HEK293T (cell line): ENCODE measurements around the gene SH2D2A.

Experiments used
- ARNT ChIP-seq: fragments of 450-650 bp; IDR thresholded peaks from 2 replicates; pipeline ENCODE4 v1.6.1; 2017; ENCODE audit warnings: mild to moderate bottlenecking
- FOXA1 ChIP-seq: fragments of 450-650 bp; IDR thresholded peaks from 2 replicates; pipeline ENCODE4 v1.6.1; 2016; ENCODE audit warnings: mild to moderate bottlenecking
- FOXK2 ChIP-seq: fragments of 450-650 bp; IDR thresholded peaks from 2 replicates; pipeline ENCODE4 v1.6.1; 2016; ENCODE audit warnings: mild to moderate bottlenecking
- FOXM1 ChIP-seq: fragments of 450-650 bp; IDR thresholded peaks from 2 replicates; pipeline ENCODE4 v1.6.1; 2017; ENCODE audit warnings: mild to moderate bottlenecking, borderline replicate concordance
- HDGF ChIP-seq: fragments of 450-650 bp; IDR thresholded peaks from 2 replicates; pipeline ENCODE4 v1.6.1; 2017; ENCODE audit warnings: antibody characterized with exemption, borderline replicate concordance
- LEF1 ChIP-seq: fragments of 450-650 bp; IDR thresholded peaks from 2 replicates; pipeline ENCODE4 v1.6.1; 2017; ENCODE audit warnings: mild to moderate bottlenecking, borderline replicate concordance
- SP1 ChIP-seq: fragments of 450-650 bp; IDR thresholded peaks from 2 replicates; pipeline ENCODE4 v1.6.1; 2017
- SUZ12 ChIP-seq: fragments of 450-650 bp; IDR thresholded peaks from 2 replicates; pipeline ENCODE4 v1.6.1; 2016; ENCODE audit warnings: mild to moderate bottlenecking
- TARDBP ChIP-seq: fragments of 450-650 bp; IDR thresholded peaks from 2 replicates; pipeline ENCODE4 v1.6.1; 2016
- ZNF384 ChIP-seq: fragments of 450-650 bp; IDR thresholded peaks from 2 replicates; pipeline ENCODE4 v1.6.1; 2016

DNA sequence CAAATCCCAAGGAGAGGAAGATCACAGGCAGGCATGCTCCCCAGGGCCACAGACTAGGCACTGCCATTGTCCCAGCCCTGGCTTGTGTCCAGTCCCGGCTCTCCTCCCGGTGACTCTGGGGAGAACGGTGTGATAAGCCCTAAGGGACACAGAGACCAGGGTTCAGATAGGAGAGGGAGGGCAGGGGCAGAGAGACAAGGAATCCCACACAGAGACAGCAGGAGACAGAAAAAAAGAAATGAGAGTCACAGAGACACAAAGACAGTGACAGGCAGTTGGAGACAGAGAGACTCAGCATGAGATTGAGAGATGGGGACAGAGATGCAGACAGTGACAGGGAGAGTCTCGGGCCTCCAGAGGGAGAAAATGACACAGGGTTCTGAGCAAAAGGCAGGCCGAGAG lies 41.9 kb upstream of the SH2D2A start:
- TF ChIP-seq FOXK2 = no peak
- TF ChIP-seq HDGF = no peak
- no peak for TF ChIP-seq FOXM1
- TF ChIP-seq ZNF384 = no peak
- no peak for TF ChIP-seq TARDBP
- no peak for TF ChIP-seq SP1
- TF ChIP-seq LEF1 = no peak
- TF ChIP-seq FOXA1 = no peak
- TF ChIP-seq SUZ12 = no peak
- no peak for TF ChIP-seq ARNT
